ENCODE data around the gene SFSWAP. TPM values are rescaled to one million over a fixed set of nuclear protein-coding genes. Genes with fewer than 3 reads are reported as not detected.

SFSWAP gene
- total and polyA plus RNA-seq, 2 of the 13 experiments (the other 11 are each of a cell fraction or from before 2014, with no cell fraction given), result 17.1 to 27.7 TPM

DNA sequence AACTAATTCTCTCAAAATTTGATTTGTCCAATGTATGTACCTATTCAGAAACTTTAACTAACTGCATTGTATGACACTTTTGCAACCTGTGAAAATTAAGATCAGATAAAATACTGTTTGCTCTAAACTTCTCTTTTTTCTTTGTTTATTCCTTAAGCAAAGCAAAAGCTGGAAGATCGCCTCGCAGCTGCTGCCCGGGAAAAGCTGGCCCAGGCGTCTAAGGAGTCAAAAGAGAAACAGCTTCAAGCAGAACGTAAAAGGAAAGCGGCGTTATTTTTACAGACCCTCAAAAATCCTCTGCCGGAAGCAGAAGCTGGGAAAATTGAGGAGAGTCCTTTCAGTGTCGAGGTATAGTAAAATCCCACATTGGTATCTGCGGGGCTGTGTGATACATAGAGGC lies 55.1 kb downstream of the SFSWAP start (continued):
- TF ChIP-seq SNAPC5 (CRISPR knock-in tag; IDR thresholded peaks at IDR 0.05; ENCODE audit: borderline replicate concordance), result no peak
- TF ChIP-seq FOXK2 (IDR thresholded peaks at IDR 0.05), result no peak
- no peak for TF ChIP-seq SP5 (CRISPR knock-in tag; IDR thresholded peaks at IDR 0.05; ENCODE audit: borderline replicate concordance, low read depth)
- TF ChIP-seq TBP (CRISPR knock-in tag; IDR thresholded peaks at IDR 0.05), result no peak
- no peak for TF ChIP-seq RXRA (CRISPR knock-in tag; IDR thresholded peaks at IDR 0.05)
- TF ChIP-seq EHMT2 (IDR thresholded peaks at IDR 0.05; ENCODE audit: borderline replicate concordance, low read depth, low read length), result no peak
- TF ChIP-seq SRY (CRISPR knock-in tag; IDR thresholded peaks at IDR 0.05), result no peak
- no peak for TF ChIP-seq FOXC1 (CRISPR knock-in tag; IDR thresholded peaks at IDR 0.05; ENCODE audit: borderline replicate concordance)
- TF ChIP-seq, protein P1, sequence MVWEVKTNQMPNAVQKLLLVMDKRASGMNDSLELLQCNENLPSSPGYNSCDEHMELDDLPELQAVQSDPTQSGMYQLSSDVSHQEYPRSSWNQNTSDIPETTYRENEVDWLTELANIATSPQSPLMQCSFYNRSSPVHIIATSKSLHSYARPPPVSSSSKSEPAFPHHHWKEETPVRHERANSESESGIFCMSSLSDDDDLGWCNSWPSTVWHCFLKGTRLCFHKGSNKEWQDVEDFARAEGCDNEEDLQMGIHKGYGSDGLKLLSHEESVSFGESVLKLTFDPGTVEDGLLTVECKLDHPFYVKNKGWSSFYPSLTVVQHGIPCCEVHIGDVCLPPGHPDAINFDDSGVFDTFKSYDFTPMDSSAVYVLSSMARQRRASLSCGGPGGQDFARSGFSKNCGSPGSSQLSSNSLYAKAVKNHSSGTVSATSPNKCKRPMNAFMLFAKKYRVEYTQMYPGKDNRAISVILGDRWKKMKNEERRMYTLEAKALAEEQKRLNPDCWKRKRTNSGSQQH (CRISPR knock-in tag; IDR thresholded peaks at IDR 0.05; ENCODE audit: low read depth), result no peak
- no peak for TF ChIP-seq NR2F1 (CRISPR knock-in tag; IDR thresholded peaks at IDR 0.05)

- intact Hi-C loops (cut with micrococcal nuclease; ENCODE audit: unreplicated experiment) (no loop called here), in situ Hi-C loops (cut with HindIII; ENCODE audit: extremely low pct_ligation_motif_present, low pct_unique_long_range_greater_than_20kb) (no loop called here)
- ATAC-seq (no peak), FAIRE-seq (no peak), DNase-seq (ENCODE audit: low spot score) (no peak)
- Histone ChIP-seq H3K4me3 (replicated peaks in 1 of 3; ENCODE audit: insufficient read depth in 1 of 3, low read depth in 2 of 3, low read length in 3 of 3) (no peak overlapping the region), H3K4me1 (ENCODE audit: insufficient read depth, low read length) (no peaks in the 10 kb centered on the region), H3K79me2 (ENCODE audit: insufficient read depth, low read length) (no peaks in the 10 kb centered on the region), H2AFZ (ENCODE audit: low read length) (no peak overlapping the region), H3K27ac (ENCODE audit: extremely low read length, insufficient read depth, low read length) (no peak overlapping the region), H3K27me3 (ENCODE audit: control insufficient read depth in 1 of 2, insufficient read depth in 2 of 2, low read length in 2 of 2) (no peaks in the 10 kb centered on the region), H3K36me3 (replicated peaks in 1 of 2; ENCODE audit: control insufficient read depth in 1 of 2, insufficient read depth in 2 of 2, low read length in 2 of 2) (peaks cover 17 to 69% of the 10 kb centered on the region in 2 experiments), H3K9me3 (ENCODE audit: low read length) (no peaks in the 10 kb centered on the region), H4K20me1 (ENCODE audit: insufficient read depth, low read length) (no peaks in the 10 kb centered on the region), H3K9ac (ENCODE audit: insufficient read depth, low read depth, low read length) (no peak overlapping the region), H3K4me2 (ENCODE audit: low read depth, low read length) (no peak overlapping the region)
- CTCF ChIA-PET (ENCODE audit: low intra/inter-chr PET ratio, low total read pairs), result no interaction called here
- no TSS peak for BruUV-seq (replicated peaks)
- POLR2A ChIA-PET, result no interaction called here
- 94% methylated on average over 11 of the region's 17 CpGs for WGBS (ENCODE audit: low lambda C conversion rate)
- no peak for TF ChIP-seq ZBTB14 (CRISPR knock-in tag; IDR thresholded peaks at IDR 0.05)
- peak; percentile 96; the same call in 1 of the 2 replicates for TF ChIP-seq ZSCAN30 (CRISPR knock-in tag; IDR thresholded peaks at IDR 0.05)
Measured at GRCh38 chr12:131766382-131767107, 55.7 kb downstream of the SFSWAP start.
